Measurements from ENCODE around the gene CDH18. TPM values are rescaled to one million over a fixed set of nuclear protein-coding genes. Genes with fewer than 3 reads are reported as not detected.
"Not testable (repeated sequence)": the region's sequence is repeated elsewhere in the genome, so short reads cannot be mapped to it uniquely, and the experiment has no call there.

Gene CDH18
- total RNA-seq, 2 experiments from 2014 or later = not detected

GRCh38 chr5:19880458-19880857 lies 107.5 kb downstream of the CDH18 start:
- Mint-ChIP-seq H3K9me3 (peaks cover 5% of the 10 kb centered on the region), H3K4me1 (ENCODE audit: low read depth) (no peaks in the 10 kb centered on the region), H3K27ac (no peak overlapping the region), H3K4me3 (no peak overlapping the region), H3K36me3 (ENCODE audit: low read depth) (no peaks in the 10 kb centered on the region), H3K27me3 (ENCODE audit: low read depth) (no peaks in the 10 kb centered on the region)
- CTCF ChIA-PET = no interaction called here
- DNase-seq = no peak
- intact Hi-C loops (cut with micrococcal nuclease) = no loop called here

- Mint-ChIP-seq H3K27ac (no peak overlapping the region), H3K4me3 (no peak overlapping the region), H3K9me3 (peaks cover 15% of the 10 kb centered on the region), H3K27me3 (ENCODE audit: low read depth) (no peaks in the 10 kb centered on the region), H3K4me1 (ENCODE audit: low read depth) (no peaks in the 10 kb centered on the region), H3K36me3 (ENCODE audit: low read depth) (no peaks in the 10 kb centered on the region)
- CTCF ChIA-PET = no interaction called here
- intact Hi-C loops (cut with micrococcal nuclease) = no loop called here
- no peak for DNase-seq
Observed at GRCh38 chr5:19874811-19875210, 113.2 kb downstream of the CDH18 start.

GRCh38 chr5:19866090-19866450 lies 121.9 kb downstream of the CDH18 start:
- no peak overlapping the region for H3K27ac Mint-ChIP-seq
- no peaks in the 10 kb centered on the region for H3K36me3 Mint-ChIP-seq (ENCODE audit: low read depth)
- no peaks in the 10 kb centered on the region for H3K27me3 Mint-ChIP-seq (ENCODE audit: low read depth)
- CTCF ChIA-PET = no interaction called here
- H3K4me1 Mint-ChIP-seq (ENCODE audit: low read depth) = no peaks in the 10 kb centered on the region
- peaks cover 21% of the 10 kb centered on the region for H3K9me3 Mint-ChIP-seq
- DNase-seq = no peak
- intact Hi-C loops (cut with micrococcal nuclease) = no loop called here
- H3K4me3 Mint-ChIP-seq = no peak overlapping the region

- H3K9me3 Mint-ChIP-seq = peaks cover 21% of the 10 kb centered on the region
- no peak overlapping the region for H3K27ac Mint-ChIP-seq
- H3K36me3 Mint-ChIP-seq (ENCODE audit: low read depth) = no peaks in the 10 kb centered on the region
- H3K27me3 Mint-ChIP-seq (ENCODE audit: low read depth) = no peaks in the 10 kb centered on the region
- H3K4me1 Mint-ChIP-seq (ENCODE audit: low read depth) = no peaks in the 10 kb centered on the region
- DNase-seq = no peak
- H3K4me3 Mint-ChIP-seq = no peak overlapping the region
- intact Hi-C loops (cut with micrococcal nuclease) = no loop called here
- CTCF ChIA-PET = no interaction called here
Observed at GRCh38 chr5:19865336-19866089, 122.5 kb downstream of the CDH18 start.

- DNase-seq = no peak
- CTCF ChIA-PET = no interaction called here
- intact Hi-C loops (cut with micrococcal nuclease) = no loop called here
- no peaks in the 10 kb centered on the region for H3K36me3 Mint-ChIP-seq (ENCODE audit: low read depth)
- no peaks in the 10 kb centered on the region for H3K4me1 Mint-ChIP-seq (ENCODE audit: low read depth)
- peaks cover 23% of the 10 kb centered on the region for H3K9me3 Mint-ChIP-seq
- H3K4me3 Mint-ChIP-seq = no peak overlapping the region
- no peaks in the 10 kb centered on the region for H3K27me3 Mint-ChIP-seq (ENCODE audit: low read depth)
- no peak overlapping the region for H3K27ac Mint-ChIP-seq
Observed at GRCh38 chr5:19862711-19863110, 125.3 kb downstream of the CDH18 start.

GRCh38 chr5:19859020-19859419 lies 129.0 kb downstream of the CDH18 start:
- no peaks in the 10 kb centered on the region for H3K4me1 Mint-ChIP-seq (ENCODE audit: low read depth)
- CTCF ChIA-PET = no interaction called here
- H3K27ac Mint-ChIP-seq = no peak overlapping the region
- DNase-seq = no peak
- H3K9me3 Mint-ChIP-seq = peaks cover 6% of the 10 kb centered on the region
- intact Hi-C loops (cut with micrococcal nuclease) = no loop called here
- H3K27me3 Mint-ChIP-seq (ENCODE audit: low read depth) = no peaks in the 10 kb centered on the region
- H3K36me3 Mint-ChIP-seq (ENCODE audit: low read depth) = no peaks in the 10 kb centered on the region
- no peak overlapping the region for H3K4me3 Mint-ChIP-seq

GRCh38 chr5:19855931-19856330 lies 132.1 kb downstream of the CDH18 start:
- H3K27me3 Mint-ChIP-seq (ENCODE audit: low read depth) = no peaks in the 10 kb centered on the region
- CTCF ChIA-PET = no interaction called here
- no peaks in the 10 kb centered on the region for H3K36me3 Mint-ChIP-seq (ENCODE audit: low read depth)
- peaks cover 2% of the 10 kb centered on the region for H3K9me3 Mint-ChIP-seq
- H3K4me3 Mint-ChIP-seq = no peak overlapping the region
- intact Hi-C loops (cut with micrococcal nuclease) = no loop called here
- no peaks in the 10 kb centered on the region for H3K4me1 Mint-ChIP-seq (ENCODE audit: low read depth)
- no peak for DNase-seq
- no peak overlapping the region for H3K27ac Mint-ChIP-seq

GRCh38 chr5:19855453-19855852 lies 132.5 kb downstream of the CDH18 start:
- no peak overlapping the region for H3K4me3 Mint-ChIP-seq
- no peaks in the 10 kb centered on the region for H3K4me1 Mint-ChIP-seq (ENCODE audit: low read depth)
- DNase-seq = no peak
- peaks cover 2% of the 10 kb centered on the region for H3K9me3 Mint-ChIP-seq
- H3K36me3 Mint-ChIP-seq (ENCODE audit: low read depth) = no peaks in the 10 kb centered on the region
- intact Hi-C loops (cut with micrococcal nuclease) = no loop called here
- H3K27me3 Mint-ChIP-seq (ENCODE audit: low read depth) = no peaks in the 10 kb centered on the region
- no peak overlapping the region for H3K27ac Mint-ChIP-seq
- CTCF ChIA-PET = no interaction called here

- no peak overlapping the region for H3K27ac Mint-ChIP-seq
- CTCF ChIA-PET = no interaction called here
- intact Hi-C loops (cut with micrococcal nuclease) = no loop called here
Observed at GRCh38 chr5:19855031-19855430, 133.0 kb downstream of the CDH18 start.

GRCh38 chr5:19853616-19854240 lies 134.3 kb downstream of the CDH18 start:
- no peaks in the 10 kb centered on the region for H3K27me3 Mint-ChIP-seq (ENCODE audit: low read depth)
- H3K4me1 Mint-ChIP-seq (ENCODE audit: low read depth) = no peaks in the 10 kb centered on the region
- H3K36me3 Mint-ChIP-seq (ENCODE audit: low read depth) = no peaks in the 10 kb centered on the region
- no peak overlapping the region for H3K4me3 Mint-ChIP-seq
- CTCF ChIA-PET = no interaction called here
- no peak for DNase-seq
- intact Hi-C loops (cut with micrococcal nuclease) = no loop called here
- no peaks in the 10 kb centered on the region for H3K9me3 Mint-ChIP-seq
- H3K27ac Mint-ChIP-seq = no peak overlapping the region

More at GRCh38 chr5:19855031-19855430, 133.0 kb downstream of the CDH18 start:
- Mint-ChIP-seq H3K4me1 (ENCODE audit: low read depth) (no peaks in the 10 kb centered on the region), H3K4me3 (no peak overlapping the region), H3K36me3 (ENCODE audit: low read depth) (no peaks in the 10 kb centered on the region), H3K9me3 (no peaks in the 10 kb centered on the region), H3K27me3 (ENCODE audit: low read depth) (no peaks in the 10 kb centered on the region)
- no peak for DNase-seq

GRCh38 chr5:19837536-19838174 lies 150.3 kb downstream of the CDH18 start:
- H3K27me3 Mint-ChIP-seq (ENCODE audit: low read depth) = no peaks in the 10 kb centered on the region
- no peak overlapping the region for H3K4me3 Mint-ChIP-seq
- CTCF ChIA-PET = no interaction called here
- H3K36me3 Mint-ChIP-seq (ENCODE audit: low read depth) = no peaks in the 10 kb centered on the region
- peaks cover 33% of the 10 kb centered on the region for H3K9me3 Mint-ChIP-seq
- intact Hi-C loops (cut with micrococcal nuclease) = no loop called here
- no peak overlapping the region for H3K27ac Mint-ChIP-seq
- DNase-seq = no peak
- H3K4me1 Mint-ChIP-seq (ENCODE audit: low read depth) = no peaks in the 10 kb centered on the region

GRCh38 chr5:19835442-19835841 lies 152.6 kb downstream of the CDH18 start:
- no peak overlapping the region for H3K27ac Mint-ChIP-seq
- H3K36me3 Mint-ChIP-seq (ENCODE audit: low read depth) = no peaks in the 10 kb centered on the region
- no peak for DNase-seq
- H3K9me3 Mint-ChIP-seq = peaks cover 33% of the 10 kb centered on the region
- intact Hi-C loops (cut with micrococcal nuclease) = no loop called here
- CTCF ChIA-PET = no interaction called here
- no peaks in the 10 kb centered on the region for H3K4me1 Mint-ChIP-seq (ENCODE audit: low read depth)
- no peaks in the 10 kb centered on the region for H3K27me3 Mint-ChIP-seq (ENCODE audit: low read depth)
- H3K4me3 Mint-ChIP-seq = no peak overlapping the region

GRCh38 chr5:19812720-19813119 lies 175.3 kb downstream of the CDH18 start:
- H3K4me3 Mint-ChIP-seq; intact Hi-C loops (cut with micrococcal nuclease); CTCF ChIA-PET; H3K27me3 Mint-ChIP-seq (ENCODE audit: low read depth); H3K36me3 Mint-ChIP-seq (ENCODE audit: low read depth); H3K27ac Mint-ChIP-seq; H3K4me1 Mint-ChIP-seq (ENCODE audit: low read depth); DNase-seq: not testable (repeated sequence)
- peaks cover 13% of the 10 kb centered on the region for H3K9me3 Mint-ChIP-seq

Data from activated naive CD4-positive, alpha-beta T cell treated with anti-CD3 and anti-CD28 coated beads for 36 hours (primary cell).